Ishikawa (cell line): ENCODE data around the gene NR6A1.

ENCODE experiments used
- CEBPB ChIP-seq: IDR thresholded peaks from 2 replicates; pipeline ENCODE4 v1.6.1; 2012
- CREB1 ChIP-seq: IDR thresholded peaks from 2 replicates; pipeline ENCODE4 v1.6.1; 2012; ENCODE audit warnings: low read depth
- EGR1 ChIP-seq: IDR thresholded peaks from 2 replicates; pipeline ENCODE4 v1.6.1; 2012
- EP300 ChIP-seq: IDR thresholded peaks from 2 replicates; pipeline ENCODE4 v1.6.1; 2012; ENCODE audit warnings: borderline replicate concordance
- FOXM1 ChIP-seq: IDR thresholded peaks from 2 replicates; pipeline ENCODE4 v1.6.1; 2012; ENCODE audit warnings: low read depth, borderline replicate concordance
- MAX ChIP-seq: IDR thresholded peaks from 2 replicates; pipeline ENCODE4 v1.6.1; 2012
- NFIC ChIP-seq: IDR thresholded peaks from 2 replicates; pipeline ENCODE4 v1.6.1; 2012
- RAD21 ChIP-seq: IDR thresholded peaks from 2 replicates; pipeline ENCODE4 v1.6.1; 2012; ENCODE audit warnings: low read depth
- REST ChIP-seq: IDR thresholded peaks from 2 replicates; pipeline ENCODE4 v1.6.1; 2012; ENCODE audit warnings: low read depth, mild to moderate bottlenecking
- TAF1 ChIP-seq: IDR thresholded peaks from 2 replicates; pipeline ENCODE4 v1.6.1; 2012; ENCODE audit warnings: low read depth, mild to moderate bottlenecking
- TCF12 ChIP-seq: IDR thresholded peaks from 2 replicates; pipeline ENCODE4 v1.6.1; 2012; ENCODE audit warnings: low read depth
- TEAD4 ChIP-seq: IDR thresholded peaks from 2 replicates; pipeline ENCODE4 v1.6.1; 2012
- USF1 ChIP-seq: IDR thresholded peaks from 2 replicates; pipeline ENCODE4 v1.6.1; 2012
- YY1 ChIP-seq: IDR thresholded peaks from 2 replicates; pipeline ENCODE4 v1.6.1; 2012; ENCODE audit warnings: low read depth
- ZBTB7A ChIP-seq: IDR thresholded peaks from 2 replicates; pipeline ENCODE4 v1.6.1; 2012; ENCODE audit warnings: low read depth

The NR6A1 gene

GRCh38 chr9:124805186-124805585, 34.1 kb upstream of the NR6A1 start:
- TF ChIP-seq EGR1, result no peak
- no peak for TF ChIP-seq TEAD4
- no peak for TF ChIP-seq RAD21
- TF ChIP-seq ZBTB7A, result no peak
- TF ChIP-seq MAX, result no peak
- TF ChIP-seq CREB1, result no peak

GRCh38 chr9:124803911-124804310, 32.8 kb upstream of the NR6A1 start:
- TF ChIP-seq EP300, result no peak
- TF ChIP-seq EGR1, result no peak
- no peak for TF ChIP-seq TCF12
- no peak for TF ChIP-seq FOXM1
- no peak for TF ChIP-seq CREB1
- no peak for TF ChIP-seq TEAD4
- TF ChIP-seq YY1, result no peak
- TF ChIP-seq MAX, result no peak
- no peak for TF ChIP-seq NFIC
- no peak for TF ChIP-seq USF1
- no peak for TF ChIP-seq ZBTB7A
- no peak for TF ChIP-seq REST
- no peak for TF ChIP-seq RAD21
- TF ChIP-seq CEBPB, result no peak
- no peak for TF ChIP-seq TAF1

- TF ChIP-seq CREB1 (no peak), MAX (no peak), REST (no peak), ZBTB7A (no peak), RAD21 (no peak), USF1 (no peak), YY1 (no peak), TAF1 (no peak), TCF12 (no peak), NFIC (no peak), EGR1 (no peak), TEAD4 (no peak), FOXM1 (no peak), EP300 (no peak)
These were observed 31.3 kb upstream of the NR6A1 start for GRCh38 chr9:124802426-124802825.

- TF ChIP-seq FOXM1 (no peak), EGR1 (no peak), REST (no peak), TCF12 (no peak), EP300 (no peak)
These were observed 30.2 kb upstream of the NR6A1 start for GRCh38 chr9:124801356-124801755.
